Mesenteric fat pad (tissue), 1 donor: ENCODE measurements around the gene CAPZA2. TPM values are rescaled to one million over a fixed set of nuclear protein-coding genes. Genes with fewer than 3 reads are reported as not detected.

Source experiments
- DNase-seq: peaks from one replicate; pipeline ENCODE4 v3.0.0-alpha.2; 2020; ENCODE audit warnings: low spot score
- total RNA-seq: library from RNA; stranded (reverse); fragmentation: NEBNext Ultra II Directional; extraction: Animal tissue kit (Norgen Biotek cat#: 25700); gene quantifications from one replicate; pipeline ENCODE4 v1.2.1, GENCODE V29; 2021
- donor health status: DM: yes; HTN: yes; CAD: no.

The CAPZA2 gene
- total RNA-seq, 1 donor from 2014 or later = 246 TPM

GRCh38 chr7:116861717-116862116 is 670 bp upstream of the CAPZA2 start:
- DNase-seq = no peak

GRCh38 chr7:116862951-116863670 is 724 bp downstream of the CAPZA2 start:
- DNase-seq = no peak

- DNase-seq = no peak
Measured at GRCh38 chr7:116863936-116864500, 1.6 kb downstream of the CAPZA2 start.

GRCh38 chr7:116871061-116871700 is 8.8 kb downstream of the CAPZA2 start:
- DNase-seq = no peak

- no peak for DNase-seq
Measured at GRCh38 chr7:116872026-116872425, 9.6 kb downstream of the CAPZA2 start.

- no peak for DNase-seq
Measured at GRCh38 chr7:116873619-116874018, 11.2 kb downstream of the CAPZA2 start.

GRCh38 chr7:116876664-116877442 is 14.5 kb downstream of the CAPZA2 start:
- DNase-seq = no peak

GRCh38 chr7:116877443-116878217 is 15.2 kb downstream of the CAPZA2 start:
- DNase-seq = no peak

- no peak for DNase-seq
Measured at GRCh38 chr7:116884691-116885090, 22.3 kb downstream of the CAPZA2 start.

GRCh38 chr7:116885724-116886123 is 23.3 kb downstream of the CAPZA2 start:
- DNase-seq = no peak

GRCh38 chr7:116886543-116887156 is 24.3 kb downstream of the CAPZA2 start:
- no peak for DNase-seq

- DNase-seq = no peak
Measured at GRCh38 chr7:116888895-116889294, 26.5 kb downstream of the CAPZA2 start.

GRCh38 chr7:116895849-116896248 is 33.5 kb downstream of the CAPZA2 start:
- no peak for DNase-seq

GRCh38 chr7:116897661-116898060 is 35.3 kb downstream of the CAPZA2 start:
- no peak for DNase-seq

GRCh38 chr7:116899308-116899707 is 36.9 kb downstream of the CAPZA2 start:
- DNase-seq = no peak

GRCh38 chr7:116901143-116901542 is 38.8 kb downstream of the CAPZA2 start:
- no peak for DNase-seq

GRCh38 chr7:116902867-116903266 is 40.5 kb downstream of the CAPZA2 start:
- no peak for DNase-seq

GRCh38 chr7:116906391-116906790 is 44.0 kb downstream of the CAPZA2 start:
- no peak for DNase-seq

GRCh38 chr7:116910383-116910782 is 48.0 kb downstream of the CAPZA2 start:
- no peak for DNase-seq

- no peak for DNase-seq
Measured at GRCh38 chr7:116911801-116912200, 49.4 kb downstream of the CAPZA2 start.
